ENCODE measurements around the gene ZEB2.

The ZEB2 gene

DNA sequence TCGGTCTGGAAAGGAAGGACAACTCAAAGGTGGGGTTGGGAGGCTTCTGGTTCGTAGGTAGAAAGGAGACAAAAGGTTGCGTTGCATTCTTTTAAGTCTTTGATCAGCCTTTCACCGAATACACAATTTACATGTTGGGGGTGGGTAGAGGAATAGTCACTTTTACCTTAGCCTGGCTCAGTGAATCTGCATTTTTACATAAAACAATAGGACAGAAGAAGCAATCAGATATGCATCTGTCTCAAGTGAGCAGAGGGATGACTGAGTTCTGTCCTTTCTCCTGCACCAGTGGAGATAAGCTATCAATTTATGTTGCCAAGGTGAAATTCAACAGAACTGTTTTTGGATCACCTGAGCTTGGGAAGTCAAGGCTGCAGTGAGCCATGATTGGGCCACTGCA is 173.7 kb downstream of the ZEB2 start:
- TF ChIP-seq, protein P1, sequence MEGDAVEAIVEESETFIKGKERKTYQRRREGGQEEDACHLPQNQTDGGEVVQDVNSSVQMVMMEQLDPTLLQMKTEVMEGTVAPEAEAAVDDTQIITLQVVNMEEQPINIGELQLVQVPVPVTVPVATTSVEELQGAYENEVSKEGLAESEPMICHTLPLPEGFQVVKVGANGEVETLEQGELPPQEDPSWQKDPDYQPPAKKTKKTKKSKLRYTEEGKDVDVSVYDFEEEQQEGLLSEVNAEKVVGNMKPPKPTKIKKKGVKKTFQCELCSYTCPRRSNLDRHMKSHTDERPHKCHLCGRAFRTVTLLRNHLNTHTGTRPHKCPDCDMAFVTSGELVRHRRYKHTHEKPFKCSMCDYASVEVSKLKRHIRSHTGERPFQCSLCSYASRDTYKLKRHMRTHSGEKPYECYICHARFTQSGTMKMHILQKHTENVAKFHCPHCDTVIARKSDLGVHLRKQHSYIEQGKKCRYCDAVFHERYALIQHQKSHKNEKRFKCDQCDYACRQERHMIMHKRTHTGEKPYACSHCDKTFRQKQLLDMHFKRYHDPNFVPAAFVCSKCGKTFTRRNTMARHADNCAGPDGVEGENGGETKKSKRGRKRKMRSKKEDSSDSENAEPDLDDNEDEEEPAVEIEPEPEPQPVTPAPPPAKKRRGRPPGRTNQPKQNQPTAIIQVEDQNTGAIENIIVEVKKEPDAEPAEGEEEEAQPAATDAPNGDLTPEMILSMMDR (IDR thresholded peaks at IDR 0.05; ENCODE audit: low read depth, low read length) = no peak
- H3K4me3 ChIP-seq (ENCODE audit: low read depth, low read length) = no peak overlapping the region

DNA sequence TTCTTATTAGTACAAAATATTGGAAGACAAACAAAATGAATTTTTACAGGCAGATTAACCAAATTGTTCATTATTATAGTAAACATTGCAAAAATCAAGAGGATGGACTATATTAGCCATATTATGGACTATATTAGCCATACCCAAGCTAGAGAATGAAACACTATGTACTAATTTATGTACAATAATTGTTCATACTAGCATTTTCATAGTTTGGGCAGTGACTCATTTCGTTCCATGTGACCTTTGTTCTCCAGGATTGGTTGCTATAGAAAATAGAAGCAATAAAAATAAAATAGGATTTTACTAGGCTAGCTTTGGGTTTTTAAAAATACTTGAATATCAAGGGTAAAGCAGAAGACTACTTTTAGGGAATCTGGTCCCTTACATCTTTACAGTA is 176.8 kb downstream of the ZEB2 start:
- H3K4me3 ChIP-seq (ENCODE audit: low read depth, low read length) = no peak overlapping the region
- TF ChIP-seq, protein P1 (IDR thresholded peaks at IDR 0.05; ENCODE audit: low read depth, low read length) = no peak

GRCh38 chr2:144341538-144341937 is 178.4 kb downstream of the ZEB2 start:
- TF ChIP-seq, protein P1 (IDR thresholded peaks at IDR 0.05; ENCODE audit: low read depth, low read length) = no peak
- no peak overlapping the region for H3K4me3 ChIP-seq (ENCODE audit: low read depth, low read length)

- no peak overlapping the region for H3K4me3 ChIP-seq (ENCODE audit: low read depth, low read length)
- TF ChIP-seq, protein P1 (IDR thresholded peaks at IDR 0.05; ENCODE audit: low read depth, low read length) = no peak
These were observed 180.9 kb downstream of the ZEB2 start for GRCh38 chr2:144339048-144339447.

GRCh38 chr2:144334551-144334950 is 185.4 kb downstream of the ZEB2 start:
- TF ChIP-seq, protein P1 (IDR thresholded peaks at IDR 0.05; ENCODE audit: low read depth, low read length) = no peak
- H3K4me3 ChIP-seq (ENCODE audit: low read depth, low read length) = no peak overlapping the region

All from WI38 (cell line).